COLO829 (cell line): Measurements from ENCODE around the gene WIPF2.
"Not testable (repeated sequence)": the region's sequence is repeated elsewhere in the genome, so short reads cannot be mapped to it uniquely, and the experiment has no call there.

Source experiments
- DNase-seq: peaks from one replicate; pipeline ENCODE4 v3.0.0; 2012; ENCODE audit warnings: low spot score

Gene WIPF2

DNA sequence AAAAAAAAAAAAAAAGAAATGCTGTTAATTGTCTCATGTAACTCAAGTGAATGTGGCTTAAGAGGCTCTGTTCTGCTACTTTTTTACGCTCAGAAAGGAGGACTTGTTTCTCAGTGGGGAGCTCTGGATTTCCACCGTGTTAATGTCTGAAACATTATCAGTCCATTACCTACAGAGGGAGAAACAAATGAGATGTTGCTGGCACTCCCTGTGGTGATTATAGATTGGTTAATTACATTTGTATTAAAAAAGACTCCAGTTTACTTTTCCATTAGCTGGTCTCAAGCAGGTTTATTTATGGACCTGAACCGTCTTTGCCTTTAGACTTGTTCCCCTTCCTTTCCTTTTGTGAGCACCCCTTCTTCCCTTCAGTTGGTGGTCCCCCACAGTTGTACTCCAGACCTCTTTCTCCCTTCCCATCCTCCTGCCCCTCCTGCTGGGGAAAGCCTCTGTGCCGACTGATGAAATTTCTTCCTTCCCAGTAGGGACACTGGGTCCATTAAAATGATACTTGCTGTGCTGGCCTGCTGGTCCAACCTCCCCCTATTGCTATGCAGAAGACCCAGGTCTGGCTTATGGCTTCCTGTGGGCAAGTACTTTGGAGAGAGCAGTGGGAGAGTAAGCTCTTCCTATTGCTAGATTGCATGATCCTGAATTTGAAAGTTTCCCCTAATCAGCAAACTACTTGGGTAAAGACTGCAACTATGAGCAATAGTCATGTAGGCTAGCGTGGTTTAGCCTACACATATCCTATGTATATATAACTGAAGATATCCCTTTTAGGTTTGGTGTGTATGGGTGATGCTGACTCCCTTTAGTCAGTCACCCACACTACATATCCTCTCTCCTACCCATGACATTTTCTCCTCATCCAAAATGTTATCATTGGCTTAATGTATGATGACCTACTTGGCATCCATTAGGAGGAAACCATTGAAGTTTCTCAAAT is 76.7 kb downstream of the WIPF2 start:
- no peak for DNase-seq

DNA sequence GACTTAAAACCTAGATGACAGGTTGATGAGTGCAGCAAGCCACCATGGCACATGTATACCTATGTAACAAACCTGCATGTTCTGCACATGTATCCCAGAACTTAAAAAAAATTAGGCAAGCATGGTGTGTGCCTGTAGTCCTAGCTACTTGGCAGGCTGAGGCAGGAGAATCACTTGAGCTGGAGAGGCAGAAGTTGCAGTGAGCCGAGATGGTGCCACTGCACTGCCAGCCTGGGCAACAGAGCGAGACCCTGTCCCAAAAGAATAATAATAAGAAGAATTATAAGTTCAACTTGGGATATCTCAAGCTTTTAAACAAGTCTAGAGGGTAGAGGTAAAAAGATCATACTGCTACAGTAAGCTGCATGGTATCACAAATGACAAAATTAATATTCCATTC is 78.4 kb downstream of the WIPF2 start:
- DNase-seq: no peak

DNA sequence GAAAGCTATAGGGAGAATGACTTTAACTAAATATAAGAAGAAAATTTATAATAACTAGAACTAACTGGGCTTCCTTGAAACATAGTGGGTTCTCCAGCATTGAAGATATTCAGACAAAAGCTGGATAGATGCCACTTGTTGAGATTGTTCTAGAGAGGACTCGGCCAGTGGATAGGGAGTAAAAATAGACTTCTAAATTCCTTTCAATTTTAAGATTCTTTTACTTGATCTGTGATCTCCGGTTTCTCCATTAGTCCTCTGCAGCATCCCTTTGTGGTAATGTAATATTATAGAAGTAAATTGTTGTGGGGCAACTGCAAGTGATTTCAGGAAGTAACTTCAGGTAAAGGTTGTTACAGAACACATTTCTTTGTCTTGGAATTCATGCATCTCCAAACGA is 79.6 kb downstream of the WIPF2 start:
- DNase-seq: no peak

DNA sequence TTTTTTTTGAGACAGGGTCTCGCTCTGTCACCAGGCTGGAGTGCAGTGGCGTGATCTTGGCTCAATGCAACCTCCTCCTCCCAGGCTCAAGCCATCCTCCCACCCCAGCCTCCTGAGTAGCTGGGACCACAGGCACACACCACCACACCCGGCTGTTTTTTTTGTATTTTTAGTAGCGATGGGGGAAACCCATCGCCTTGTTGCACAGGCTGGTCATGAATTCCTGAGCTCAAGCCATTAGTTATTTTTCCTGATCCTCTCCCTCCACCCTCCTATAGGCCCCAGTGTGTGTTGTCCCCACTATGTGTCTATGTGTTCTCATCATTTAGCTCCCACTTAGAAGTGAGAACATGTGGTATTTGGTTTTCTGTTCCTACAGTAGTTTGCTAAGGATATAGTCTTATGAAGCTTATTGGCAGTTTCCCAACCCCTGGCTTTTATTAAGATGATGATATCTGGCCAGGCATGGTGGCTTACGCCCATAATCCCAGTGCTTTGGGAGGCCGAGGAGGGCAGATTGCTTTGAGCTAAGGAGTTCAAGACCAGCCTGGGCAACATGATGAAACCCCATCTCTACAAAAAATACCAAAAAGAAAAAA is 80.2 kb downstream of the WIPF2 start:
- DNase-seq: not testable (repeated sequence)

DNA sequence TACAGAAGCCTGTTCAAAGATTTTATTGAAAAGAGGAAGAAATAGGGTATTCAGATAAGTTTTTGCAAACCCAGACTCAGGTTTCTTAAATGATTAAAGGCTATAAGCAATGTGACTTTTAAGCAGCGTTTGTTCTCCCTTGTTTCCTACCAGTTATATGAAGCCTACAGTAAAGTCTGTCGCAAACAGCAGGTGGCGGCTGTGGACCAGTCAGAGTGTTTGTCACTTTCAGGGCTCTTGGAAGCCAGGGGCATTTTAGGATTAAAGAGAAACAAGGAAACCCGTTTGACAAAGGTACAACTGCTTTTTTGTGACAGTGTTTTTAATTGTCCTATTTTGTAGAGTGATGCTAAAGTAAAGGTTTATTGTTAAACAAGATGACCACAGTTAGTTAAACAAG is 82.2 kb downstream of the WIPF2 start:
- no peak for DNase-seq

DNA sequence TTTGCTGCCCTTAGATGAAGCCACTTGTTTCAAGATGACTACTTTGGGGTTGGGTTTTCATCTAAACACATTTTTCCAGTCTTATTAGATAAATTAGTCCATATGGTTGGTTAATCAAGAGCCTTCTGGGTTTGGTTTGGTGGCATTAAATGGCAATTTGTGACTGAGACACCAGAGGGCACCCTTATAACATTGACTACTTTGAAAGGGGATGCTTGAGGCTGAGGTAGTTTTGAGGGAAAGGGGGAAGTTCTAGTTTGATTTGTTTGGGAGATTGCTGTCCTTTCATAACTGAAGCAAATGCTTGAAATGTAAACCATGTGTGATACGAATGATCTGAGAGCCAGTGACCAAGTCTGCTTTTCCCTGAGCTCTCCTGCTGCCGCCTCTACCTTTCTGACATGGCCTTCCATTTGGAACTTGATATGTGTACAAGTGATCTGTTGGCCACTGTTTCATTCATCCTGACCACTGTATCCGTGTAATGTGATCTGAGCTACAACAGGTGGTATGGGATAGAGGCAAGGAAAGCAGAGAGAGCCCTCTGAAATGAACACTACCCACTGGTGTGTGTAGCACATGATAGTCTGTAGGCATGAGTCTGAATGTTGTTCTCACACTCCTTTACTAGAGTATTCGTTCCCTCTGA is 84.0 kb downstream of the WIPF2 start:
- peak; percentile 74 for DNase-seq

DNA sequence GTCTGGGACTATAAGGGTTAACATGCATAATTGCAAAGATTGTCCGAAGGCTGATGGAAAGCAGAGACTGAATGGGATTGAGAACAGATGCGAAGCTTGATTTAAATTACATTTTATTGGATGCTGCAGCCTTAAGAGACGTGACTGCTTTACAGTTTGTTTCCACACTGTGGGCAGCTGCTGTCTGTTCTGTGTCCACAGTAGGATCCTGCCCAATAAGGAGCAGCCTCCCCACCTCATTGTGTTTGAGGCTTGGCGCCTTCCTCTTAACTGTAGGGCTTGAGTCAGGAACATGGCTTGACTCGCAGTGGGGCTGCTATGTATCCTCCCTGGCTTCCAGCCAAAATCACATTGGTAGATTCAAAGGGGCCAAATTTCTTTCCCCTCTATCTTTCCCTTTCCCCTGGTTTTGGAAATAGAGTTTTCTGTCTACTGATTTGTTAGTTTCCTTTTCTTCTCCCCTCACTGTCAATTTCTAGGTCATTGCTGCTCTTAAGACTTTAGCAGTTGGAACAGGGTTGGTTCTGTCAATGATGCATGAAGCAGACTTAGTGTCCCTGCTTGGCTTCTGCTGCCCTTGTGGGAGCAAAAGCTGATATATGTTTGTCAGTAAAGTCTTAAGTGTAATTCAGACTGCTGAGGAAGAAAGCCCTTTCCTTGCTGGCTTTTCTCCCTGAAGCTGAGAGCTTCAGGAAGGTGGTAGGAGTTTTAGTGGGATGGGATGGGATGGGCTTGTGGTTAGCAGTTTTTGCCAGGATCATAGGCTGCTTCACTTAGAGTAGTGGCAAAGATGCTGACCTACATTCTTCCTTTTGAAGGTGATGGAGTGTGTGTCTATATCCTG is 84.8 kb downstream of the WIPF2 start:
- no peak for DNase-seq

DNA sequence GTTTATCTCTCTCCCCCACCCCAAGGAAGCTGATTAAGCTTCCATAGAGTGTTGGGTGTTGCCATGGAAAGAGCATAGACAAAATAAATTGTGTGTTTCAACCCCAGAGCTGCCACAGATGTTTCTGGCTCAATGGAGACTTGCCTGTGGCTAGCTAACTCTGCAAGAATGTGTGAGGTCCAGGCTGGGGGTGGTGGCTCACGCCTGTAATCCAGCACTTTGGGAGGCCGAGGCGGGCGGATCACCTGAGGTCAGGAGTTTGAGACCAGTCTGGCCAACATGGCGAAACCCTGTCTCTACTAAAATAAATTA is 85.4 kb downstream of the WIPF2 start:
- DNase-seq: not testable (repeated sequence)

DNA sequence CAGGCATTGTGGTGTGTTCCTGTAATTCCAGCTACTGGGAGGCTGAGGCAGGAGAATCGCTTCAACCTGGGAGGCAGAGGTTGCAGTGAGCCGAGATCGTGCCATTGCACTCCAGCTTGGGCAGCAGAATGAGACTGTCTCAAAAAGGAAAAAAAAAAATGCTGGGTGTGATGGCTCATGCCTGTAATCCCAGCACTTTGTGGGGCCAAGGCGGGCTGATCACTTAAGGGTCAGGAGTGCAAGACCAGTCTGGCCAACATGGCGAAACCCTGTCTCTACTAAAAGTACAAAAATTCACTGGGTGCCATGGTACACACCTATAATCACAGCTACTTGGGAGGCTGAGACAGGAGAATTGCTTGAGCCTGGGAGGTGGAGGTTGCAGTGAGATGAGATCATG is 85.8 kb downstream of the WIPF2 start:
- not testable (repeated sequence) for DNase-seq

DNA sequence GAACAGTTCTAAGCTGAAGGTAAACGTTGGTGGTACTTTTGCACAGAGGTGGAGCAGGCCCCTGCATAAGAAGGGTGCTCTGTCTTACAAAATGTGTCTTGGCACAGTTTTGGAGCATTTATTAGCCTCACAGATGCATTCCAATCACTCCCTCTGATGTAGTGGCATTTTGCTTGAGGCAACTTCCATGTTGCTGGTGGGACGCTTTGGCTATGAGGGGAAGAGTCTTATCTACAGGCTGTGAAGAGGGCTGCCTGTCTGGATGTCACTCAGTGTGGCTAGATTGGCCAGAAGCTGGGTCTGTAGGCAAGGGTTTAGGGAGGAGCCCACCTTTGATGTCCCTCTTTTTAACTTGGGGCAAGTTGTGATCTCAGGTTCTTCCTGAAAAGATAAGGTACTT is 87.3 kb downstream of the WIPF2 start:
- no peak for DNase-seq

DNA sequence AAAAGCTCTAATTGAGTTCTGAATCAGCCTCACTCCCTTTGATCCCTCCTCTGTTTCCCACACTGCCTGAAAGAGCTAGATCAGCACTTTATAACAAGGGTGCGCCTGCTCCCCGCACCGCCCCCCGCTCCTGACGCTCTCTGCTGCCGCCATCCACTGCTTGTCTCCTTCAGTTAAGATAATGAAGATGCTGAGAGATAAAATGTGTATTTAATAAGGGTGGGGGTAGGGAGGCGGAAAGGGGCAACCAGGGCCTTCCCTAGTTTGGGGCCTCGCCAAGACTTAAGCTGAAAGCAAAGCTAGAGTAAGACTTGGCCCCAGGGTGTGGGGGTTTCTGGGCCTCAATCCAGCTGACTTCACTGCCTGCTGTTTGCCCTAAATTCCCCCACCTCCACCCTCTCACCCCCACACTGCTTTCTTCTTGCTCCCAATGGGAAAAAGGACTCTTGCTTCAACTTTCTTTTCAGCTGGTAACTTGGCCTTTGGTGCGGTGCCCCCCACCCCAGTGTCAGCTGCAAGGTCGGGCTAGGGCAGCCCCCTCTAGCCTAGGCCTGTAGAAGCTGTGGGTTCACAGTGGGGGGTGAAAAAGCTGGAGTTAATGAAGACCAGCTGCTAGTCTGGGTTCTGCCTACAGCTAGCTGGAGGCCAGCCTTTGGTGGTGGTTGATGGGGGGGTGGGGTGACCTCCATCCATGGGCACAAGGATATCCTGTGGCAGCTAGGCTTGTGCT is 88.1 kb downstream of the WIPF2 start:
- no peak for DNase-seq

DNA sequence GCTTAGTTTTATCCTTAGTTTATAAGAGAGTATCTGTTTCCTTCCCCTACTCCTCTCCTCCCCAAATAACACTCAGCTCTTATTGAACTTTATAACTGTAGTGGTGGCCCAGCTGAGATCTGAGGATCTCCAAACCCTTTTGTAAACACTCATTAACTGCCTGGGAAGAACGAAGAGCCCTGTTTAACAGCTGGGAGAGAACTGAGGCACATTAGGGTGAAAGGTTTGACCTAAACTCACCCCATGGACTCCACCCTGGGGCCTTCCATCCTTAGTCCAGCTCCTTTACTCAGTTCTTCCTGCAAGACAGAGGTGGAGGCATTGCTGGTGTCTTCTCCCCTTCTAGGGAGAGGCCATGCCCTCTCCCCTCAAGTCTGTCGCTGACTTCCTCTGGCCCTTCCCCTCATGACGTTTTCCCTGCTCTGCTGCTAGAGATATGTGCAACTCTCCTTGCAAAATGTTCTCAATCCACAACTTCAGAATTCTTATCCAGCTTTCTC is 88.7 kb downstream of the WIPF2 start:
- DNase-seq: no peak

DNA sequence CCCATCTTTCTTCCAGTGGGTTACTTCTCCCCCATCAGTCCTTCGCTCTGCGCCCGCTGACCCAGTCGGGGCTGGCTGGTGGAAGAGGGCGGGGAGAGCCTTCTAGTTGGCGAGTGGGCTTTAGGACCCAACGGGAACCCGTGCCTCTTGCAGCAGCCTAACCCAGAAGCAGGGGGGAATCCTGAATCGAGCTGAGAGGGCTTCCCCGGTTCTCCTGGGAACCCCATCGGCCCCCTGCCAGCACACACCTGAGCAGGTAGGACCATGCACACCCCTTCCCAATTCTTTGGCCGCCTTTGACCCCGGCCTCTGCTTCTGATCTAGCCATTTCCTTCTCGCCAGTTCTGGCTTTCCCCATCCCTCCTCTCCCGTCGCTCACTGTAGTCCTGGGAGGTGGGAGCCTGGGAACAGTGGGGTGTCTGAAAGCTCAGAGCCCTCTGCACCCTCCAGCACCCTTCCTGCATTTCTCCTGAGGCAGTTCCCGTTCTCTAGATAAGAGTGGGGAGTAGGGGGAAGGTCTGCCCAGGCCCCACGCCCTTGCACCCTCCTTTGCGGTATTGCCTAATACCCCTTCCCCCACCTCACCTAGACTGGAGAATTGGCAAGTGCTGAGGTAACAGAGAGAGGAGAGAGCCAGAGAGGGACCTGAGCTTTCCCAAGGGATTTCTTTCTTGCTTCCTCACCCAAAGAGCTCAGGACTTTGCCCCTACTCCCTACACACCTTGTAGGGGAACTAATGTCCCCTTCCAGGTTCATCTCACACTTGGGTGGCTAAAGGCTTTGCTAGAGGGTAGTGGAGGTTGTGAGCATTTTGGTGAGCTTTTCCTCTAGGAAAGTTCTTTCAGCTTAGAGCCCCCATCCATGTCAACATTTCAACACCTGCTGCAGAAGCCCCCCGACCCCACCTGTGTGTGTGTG is 90.2 kb downstream of the WIPF2 start, which contains the start of gene RARA:
RARA (plus strand) TSS at position 150 of the 918 bp plus-strand sequence. CDS start 22,039 bp downstream, outside the sequence.
- no peak for DNase-seq

DNA sequence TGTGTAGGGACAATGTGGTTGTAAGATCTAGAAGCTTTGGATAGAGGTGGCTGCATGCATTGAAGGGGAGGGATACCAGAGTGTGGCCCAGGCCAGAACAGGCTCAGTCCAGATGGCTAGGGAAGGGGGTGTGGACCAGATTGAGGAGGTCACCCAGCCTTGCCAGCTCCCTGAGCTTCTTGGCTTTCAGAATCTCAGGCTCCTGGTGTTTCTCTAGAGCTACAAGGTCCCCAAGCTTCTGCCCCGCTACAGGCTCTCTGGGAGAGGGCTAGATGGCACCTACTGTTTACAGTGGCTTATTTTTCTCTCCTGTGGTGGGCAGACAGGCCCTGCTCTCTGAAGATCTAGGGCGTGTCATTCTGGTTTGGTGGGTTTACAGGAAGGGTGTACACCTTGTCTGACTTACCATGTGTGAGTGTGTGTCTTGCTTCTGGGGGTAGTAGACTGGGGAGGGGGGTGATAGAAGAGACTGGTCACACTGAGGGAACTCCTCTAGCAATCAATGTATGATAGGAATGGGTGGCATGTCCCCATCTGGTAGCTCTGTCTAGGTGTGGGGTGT is 90.9 kb downstream of the WIPF2 start:
- DNase-seq: no peak

DNA sequence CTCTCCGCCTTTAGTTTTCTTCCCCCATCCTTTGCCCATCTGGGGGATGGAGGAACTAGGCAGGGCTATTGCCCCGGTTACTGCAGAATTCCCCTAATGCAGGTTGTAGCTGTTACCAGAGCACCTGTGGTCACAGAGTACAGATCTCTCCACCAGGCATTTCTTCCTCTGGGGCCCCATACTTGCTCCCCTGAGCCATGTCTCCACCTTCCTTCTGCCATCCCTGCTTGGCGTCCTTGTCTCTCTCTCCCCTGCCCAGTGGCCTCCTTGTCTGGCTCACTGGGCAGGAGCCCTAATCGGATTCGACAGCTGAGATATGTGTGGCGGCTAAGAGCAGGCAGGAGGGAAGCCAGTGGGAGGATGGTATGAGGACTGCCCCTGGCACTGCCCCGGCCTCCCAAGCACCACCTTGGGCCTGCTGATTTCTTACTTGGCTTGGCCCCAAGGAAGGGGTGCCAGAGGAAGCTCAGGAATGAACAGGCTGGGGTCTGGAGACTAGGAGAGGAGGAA is 91.8 kb downstream of the WIPF2 start:
- DNase-seq: no peak

DNA sequence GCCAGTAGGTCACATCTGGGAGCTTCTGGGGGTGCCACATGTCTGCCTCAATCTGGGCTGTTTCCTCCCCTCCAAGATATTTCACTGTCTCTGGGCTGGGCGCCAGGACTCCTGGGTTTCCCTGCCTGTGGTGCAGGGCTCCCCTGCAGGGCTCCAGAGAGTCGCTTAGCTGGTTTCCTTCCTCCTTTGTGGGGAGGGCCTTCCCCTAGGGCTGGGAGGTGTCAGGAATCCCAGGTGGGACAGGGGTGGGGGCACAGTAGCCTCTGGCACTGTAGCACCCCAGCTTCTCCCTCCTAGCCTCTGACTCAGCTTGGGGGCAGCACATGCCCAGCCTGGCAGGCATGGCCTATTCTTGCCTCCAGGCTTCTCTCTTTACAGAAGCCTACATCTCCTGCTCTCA is 92.5 kb downstream of the WIPF2 start:
- no peak for DNase-seq

DNA sequence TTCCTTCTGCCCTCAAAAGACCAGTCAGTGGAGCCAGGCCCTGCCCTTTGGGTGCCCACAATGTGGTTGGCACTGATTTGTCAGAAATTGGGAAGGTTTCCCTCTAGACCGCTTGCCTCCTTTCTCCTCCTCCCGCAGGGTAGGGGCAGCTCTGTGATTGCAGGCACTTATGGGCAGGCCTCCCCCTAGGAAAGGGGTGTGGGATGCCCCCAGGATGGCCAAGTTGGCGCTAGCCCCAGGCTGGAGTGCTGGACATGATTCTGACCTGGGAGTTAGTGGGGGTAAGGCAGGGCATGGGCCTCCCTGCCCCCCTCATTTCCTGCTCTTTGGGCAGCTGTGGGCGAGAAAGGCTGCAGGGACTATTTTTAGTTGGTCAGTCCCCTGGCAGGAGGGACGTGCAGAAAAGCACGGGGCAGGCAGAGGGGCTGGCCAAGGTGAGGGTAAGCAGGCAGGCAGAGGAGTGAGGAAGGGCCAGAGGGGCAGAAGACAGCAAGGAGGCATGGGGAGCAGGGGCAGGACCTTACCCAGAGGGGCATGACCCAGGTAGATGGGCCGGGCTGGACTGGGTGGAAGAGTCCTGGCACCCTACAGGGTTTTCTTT is 93.1 kb downstream of the WIPF2 start:
- DNase-seq: no peak

DNA sequence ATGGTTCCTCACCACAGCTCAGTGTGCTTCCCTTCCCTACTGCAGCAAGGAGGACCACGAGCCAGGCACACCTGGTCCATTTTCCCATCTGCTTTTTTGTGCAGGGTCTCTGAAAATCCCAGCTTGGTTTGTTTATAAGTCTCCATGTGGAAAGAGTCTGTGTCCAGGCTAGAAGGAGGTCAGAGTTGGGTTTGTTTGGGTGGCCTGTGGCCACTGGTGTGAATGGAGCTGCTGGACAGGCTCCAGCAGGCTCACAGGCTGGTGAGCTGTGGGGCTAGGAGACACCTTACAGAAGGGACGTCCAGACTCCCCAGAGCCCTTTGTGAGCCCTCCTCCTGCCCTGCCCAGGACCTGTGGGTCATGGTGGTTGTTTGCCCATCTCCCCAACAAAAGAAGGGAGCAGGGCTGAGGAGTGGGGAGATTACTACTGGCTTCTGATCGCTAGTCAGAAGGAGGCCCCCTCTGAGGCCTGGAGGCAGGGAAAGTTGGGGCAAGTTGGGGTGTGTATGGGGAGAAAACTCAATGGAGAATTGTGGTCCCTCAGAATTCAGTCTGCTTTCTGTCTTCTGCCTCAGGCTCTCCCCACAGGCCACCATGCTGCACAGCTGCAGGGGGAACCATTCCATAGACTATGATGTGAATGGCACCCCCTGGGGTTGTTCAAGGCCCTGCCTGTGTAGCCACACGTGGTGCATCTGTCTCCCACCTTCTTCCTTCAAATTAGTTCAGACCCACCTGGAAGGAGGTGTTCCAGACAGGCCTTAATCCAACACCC is 94.0 kb downstream of the WIPF2 start:
- DNase-seq: no peak
